GM20000 (cell line): ENCODE results near the gene ACTBL2.

Source experiments
- DNase-seq: peaks from one replicate; pipeline ENCODE4 v3.0.0; 2012; ENCODE audit warnings: low spot score
- TF ChIP-seq, protein P1 (sequence below): IDR thresholded peaks from 2 replicates; pipeline ENCODE4 v1.5.1; 2012; ENCODE audit warnings: mild to moderate bottlenecking, control low read depth; ENCODE audit errors: extremely low read depth, missing control alignments

Gene ACTBL2

DNA sequence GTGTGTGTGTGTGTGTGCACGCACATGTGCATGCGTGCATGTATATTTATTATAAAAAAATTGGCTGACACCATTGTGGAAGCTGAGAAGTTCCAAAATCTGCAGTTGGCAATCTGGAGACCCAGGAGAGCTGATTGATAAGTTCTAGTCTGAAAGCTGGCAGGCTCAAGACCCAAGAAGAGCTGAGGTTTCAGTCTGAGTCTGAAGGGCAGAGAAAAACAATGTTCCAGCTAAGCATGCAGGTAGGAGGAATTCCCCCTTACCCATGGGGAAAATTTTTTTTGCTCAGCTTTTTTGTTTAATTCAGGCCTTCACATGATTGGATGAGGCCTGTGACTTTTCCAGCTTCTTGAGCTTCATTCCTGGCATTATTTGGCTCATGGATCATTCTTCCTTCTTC, 31.2 kb upstream of the ACTBL2 start:
- DNase-seq: no peak
- TF ChIP-seq, protein P1, sequence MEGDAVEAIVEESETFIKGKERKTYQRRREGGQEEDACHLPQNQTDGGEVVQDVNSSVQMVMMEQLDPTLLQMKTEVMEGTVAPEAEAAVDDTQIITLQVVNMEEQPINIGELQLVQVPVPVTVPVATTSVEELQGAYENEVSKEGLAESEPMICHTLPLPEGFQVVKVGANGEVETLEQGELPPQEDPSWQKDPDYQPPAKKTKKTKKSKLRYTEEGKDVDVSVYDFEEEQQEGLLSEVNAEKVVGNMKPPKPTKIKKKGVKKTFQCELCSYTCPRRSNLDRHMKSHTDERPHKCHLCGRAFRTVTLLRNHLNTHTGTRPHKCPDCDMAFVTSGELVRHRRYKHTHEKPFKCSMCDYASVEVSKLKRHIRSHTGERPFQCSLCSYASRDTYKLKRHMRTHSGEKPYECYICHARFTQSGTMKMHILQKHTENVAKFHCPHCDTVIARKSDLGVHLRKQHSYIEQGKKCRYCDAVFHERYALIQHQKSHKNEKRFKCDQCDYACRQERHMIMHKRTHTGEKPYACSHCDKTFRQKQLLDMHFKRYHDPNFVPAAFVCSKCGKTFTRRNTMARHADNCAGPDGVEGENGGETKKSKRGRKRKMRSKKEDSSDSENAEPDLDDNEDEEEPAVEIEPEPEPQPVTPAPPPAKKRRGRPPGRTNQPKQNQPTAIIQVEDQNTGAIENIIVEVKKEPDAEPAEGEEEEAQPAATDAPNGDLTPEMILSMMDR: no peak

DNA sequence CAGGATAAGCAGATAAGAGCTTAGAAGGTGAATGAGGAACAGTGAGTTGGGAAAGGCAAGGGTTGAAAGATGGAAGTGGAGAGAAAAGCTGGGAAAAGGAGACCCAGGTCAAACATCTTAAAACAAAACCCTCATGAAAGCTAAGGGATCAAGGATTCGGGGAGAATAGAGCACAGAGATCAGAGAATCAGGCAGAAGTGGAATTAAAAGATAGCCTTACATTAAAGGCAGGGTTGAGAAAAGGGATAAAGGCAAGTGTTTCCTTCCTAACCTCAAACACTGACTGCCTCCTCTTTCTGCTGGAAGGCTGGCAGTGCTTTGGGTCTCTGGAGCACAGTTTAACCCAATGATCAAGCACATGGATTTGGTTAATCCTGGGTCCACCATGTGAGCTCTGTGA, 28.7 kb upstream of the ACTBL2 start:
- TF ChIP-seq, protein P1: no peak
- no peak for DNase-seq

DNA sequence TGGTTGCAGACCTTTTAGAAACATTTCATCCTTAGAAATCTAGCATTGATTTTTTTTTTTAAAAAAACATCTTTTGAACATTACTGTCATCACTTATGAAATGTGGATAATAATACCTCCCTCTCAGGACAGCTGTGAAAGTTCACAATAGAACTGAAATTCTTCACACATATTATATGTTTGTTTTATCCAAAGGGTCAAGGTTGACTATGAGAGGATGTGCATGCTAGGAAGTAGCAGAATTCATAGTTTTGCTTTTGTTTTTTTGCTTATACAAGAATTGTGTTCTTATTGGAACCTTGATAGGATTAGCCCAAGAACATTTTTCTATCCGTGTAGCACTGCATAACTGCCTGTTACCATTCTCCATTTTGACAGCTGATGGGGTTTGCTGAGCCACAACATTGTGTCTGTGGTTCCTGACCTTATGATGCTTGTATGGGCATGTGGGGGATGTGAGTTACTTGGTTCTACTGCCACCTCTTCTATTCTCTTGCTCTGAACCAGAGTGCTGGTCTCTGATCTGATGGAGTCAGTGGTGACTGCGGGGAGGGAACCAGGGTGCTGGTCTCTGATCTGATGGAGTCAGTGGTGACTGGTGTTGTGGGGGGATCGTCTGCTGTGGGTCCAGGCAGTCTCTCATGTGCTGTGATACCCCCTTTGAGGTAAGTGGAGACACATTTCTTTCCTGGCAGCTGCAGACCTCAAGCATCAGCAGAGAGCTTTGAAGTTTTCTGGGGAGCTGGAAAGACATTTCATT, 27.1 kb upstream of the ACTBL2 start:
- DNase-seq: no peak
- TF ChIP-seq, protein P1: no peak

DNA sequence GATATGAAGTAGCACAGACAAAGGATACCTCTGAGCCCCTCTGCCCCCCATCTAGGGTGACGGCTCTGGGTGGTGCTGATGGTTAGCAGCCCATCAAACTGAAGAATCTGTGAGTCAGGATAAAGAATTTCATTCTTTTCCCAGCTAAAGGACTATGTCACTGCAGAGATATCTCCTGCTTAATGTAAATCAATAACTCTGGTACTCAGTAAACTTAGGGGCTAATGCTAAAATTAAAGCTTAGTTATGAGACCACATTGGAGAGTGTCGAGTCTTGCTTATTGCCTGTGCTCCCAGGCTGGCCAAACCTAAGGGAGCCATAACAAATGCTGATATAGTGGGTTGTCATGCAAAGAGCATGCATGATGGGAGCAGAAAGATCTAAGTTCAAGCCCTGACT, 25.6 kb upstream of the ACTBL2 start:
- TF ChIP-seq, protein P1: no peak
- no peak for DNase-seq

DNA sequence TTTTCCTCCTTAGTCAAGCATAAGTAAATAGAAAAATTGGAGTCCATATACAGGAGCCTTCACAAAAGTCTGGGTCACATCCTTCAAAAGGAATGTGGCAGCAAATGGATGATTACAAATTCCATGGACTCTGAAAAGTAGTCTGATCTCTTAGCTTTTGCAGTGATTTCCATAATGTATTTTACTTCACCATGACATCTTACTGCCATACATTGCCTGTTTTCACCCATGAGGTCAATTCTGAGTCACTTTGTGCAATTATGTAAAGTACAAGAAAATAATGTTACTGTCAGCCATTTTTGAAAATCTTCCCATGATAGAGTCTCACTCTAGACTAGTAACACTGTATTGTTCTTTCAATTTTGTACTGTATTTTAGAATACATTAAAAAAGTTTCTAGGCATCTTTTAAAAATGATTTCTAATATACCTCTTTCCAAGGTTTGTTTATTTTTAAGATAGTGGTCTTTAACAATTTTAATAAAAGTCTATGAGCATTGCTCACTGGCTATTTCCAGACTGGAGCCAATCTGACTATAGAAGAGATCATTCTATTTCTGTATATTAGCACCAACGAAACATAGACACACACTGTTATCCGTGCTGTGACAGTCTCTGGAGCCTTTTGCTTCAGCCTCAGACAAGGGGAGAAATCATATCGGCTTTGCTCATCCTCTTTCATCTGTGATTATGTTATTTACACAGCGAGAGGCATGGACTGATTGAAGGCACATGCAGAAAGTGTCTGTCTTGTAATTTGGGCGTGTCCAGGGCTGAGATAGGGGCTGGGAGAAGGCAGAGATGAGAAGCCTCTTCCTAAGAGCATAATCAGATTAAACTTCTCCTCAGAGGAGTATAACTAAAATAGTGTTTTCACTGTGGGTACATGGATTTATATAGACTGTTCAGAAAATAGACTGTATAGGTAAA, 22.9 kb upstream of the ACTBL2 start:
- DNase-seq: no peak
- TF ChIP-seq, protein P1: no peak

DNA sequence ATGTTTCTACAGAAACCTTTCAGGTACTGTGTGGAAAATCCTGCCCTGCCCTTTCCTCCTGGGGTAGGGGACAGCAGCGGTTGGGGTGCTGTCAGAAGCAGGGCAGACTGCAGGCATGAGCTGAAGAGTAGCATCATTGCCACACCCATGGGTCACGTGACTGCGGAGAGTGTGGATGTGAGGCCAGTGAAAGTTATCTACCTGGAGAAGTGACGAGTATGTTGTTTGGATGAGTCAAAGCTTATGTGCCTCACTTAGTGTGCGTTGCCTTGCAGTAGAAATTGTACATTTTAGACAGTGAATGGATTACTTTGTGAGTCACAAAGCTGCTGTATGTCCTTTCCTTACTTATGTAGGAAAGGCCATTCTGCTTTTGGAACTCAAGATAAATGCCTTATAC, 21.7 kb upstream of the ACTBL2 start:
- no peak for DNase-seq
- TF ChIP-seq, protein P1: no peak

DNA sequence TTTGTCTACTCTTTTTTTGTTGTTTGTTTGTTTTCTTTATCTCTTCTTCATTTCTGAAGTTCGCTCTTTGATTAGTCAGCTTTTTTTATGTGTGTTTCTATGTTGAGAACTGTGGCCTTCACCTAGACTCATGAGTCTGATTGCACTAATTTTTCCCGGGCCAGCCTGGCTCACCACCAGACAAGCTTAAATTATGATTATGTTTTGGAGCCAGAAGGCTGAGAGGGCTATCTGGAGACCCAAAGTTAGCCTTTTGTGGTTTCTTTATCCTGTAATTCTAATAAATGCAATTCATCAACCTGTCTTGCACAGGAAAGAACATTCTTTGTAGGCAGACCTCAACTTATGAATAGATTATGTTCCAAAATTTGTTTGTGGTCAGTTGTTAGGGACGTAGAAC, 20.8 kb upstream of the ACTBL2 start:
- TF ChIP-seq, protein P1: no peak
- DNase-seq: no peak
